HUES6 (cell line): ENCODE results near the gene ADGRV1.

ENCODE experiments used
- H3K27ac ChIP-seq: 2 replicates; pipeline ENCODE4 v1.7.0; 2013; ENCODE audit warnings: low read depth, mild to moderate bottlenecking, low read length, inconsistent platforms
- H3K27me3 ChIP-seq: 2 replicates; pipeline ENCODE4 v1.6.1; 2013; ENCODE audit warnings: low read length; ENCODE audit not compliant: control insufficient read depth, insufficient read depth
- H3K36me3 ChIP-seq: 2 replicates; pipeline ENCODE4 v1.6.1; 2013; ENCODE audit warnings: low read length; ENCODE audit not compliant: control insufficient read depth, insufficient read depth
- H3K4me1 ChIP-seq: 2 replicates; pipeline ENCODE4 v1.6.1; 2013; ENCODE audit warnings: low read length; ENCODE audit not compliant: control insufficient read depth, insufficient read depth
- H3K4me3 ChIP-seq: 2 replicates; pipeline ENCODE4 v1.5.1; 2013; ENCODE audit warnings: low read depth, low read length
- H3K9ac ChIP-seq: one replicate; pipeline ENCODE4 v1.6.1; 2013; ENCODE audit warnings: mild to moderate bottlenecking, low read length
- H3K9me3 ChIP-seq: 2 replicates; pipeline ENCODE4 v1.6.1; 2013; ENCODE audit warnings: low read depth, low read length; ENCODE audit not compliant: control insufficient read depth, insufficient read depth

Gene ADGRV1

DNA sequence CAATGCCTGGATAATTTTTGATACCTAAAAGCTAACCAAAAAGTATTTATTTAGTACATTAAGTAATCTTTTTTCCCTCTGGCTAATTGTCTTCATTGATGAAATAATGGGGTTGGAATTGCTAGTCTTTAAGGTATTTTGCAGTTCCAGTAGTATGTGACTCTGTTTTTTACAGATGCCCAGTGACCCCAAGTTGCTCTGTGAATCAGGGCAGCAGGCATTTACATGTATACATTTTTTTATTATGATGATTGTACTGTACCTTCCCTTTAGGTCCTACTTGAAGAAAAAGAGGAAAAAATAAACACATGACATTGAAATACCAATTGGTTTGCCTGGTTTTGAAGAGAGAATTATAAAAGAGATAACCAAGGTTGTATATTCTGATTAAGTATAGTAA lies 385.5 kb downstream of the ADGRV1 start:
- no peak overlapping the region for H3K27ac ChIP-seq
- peaks cover 19% of the 10 kb centered on the region for H3K4me1 ChIP-seq
- H3K36me3 ChIP-seq = no peaks in the 10 kb centered on the region
- no peaks in the 10 kb centered on the region for H3K9me3 ChIP-seq
- no peak overlapping the region for H3K4me3 ChIP-seq
- no peaks in the 10 kb centered on the region for H3K27me3 ChIP-seq
- no peak overlapping the region for H3K9ac ChIP-seq

GRCh38 chr5:90947667-90948066 lies 389.1 kb downstream of the ADGRV1 start:
- H3K27me3 ChIP-seq = no peaks in the 10 kb centered on the region
- no peaks in the 10 kb centered on the region for H3K36me3 ChIP-seq
- no peak overlapping the region for H3K27ac ChIP-seq
- H3K9ac ChIP-seq = no peak overlapping the region
- H3K9me3 ChIP-seq = no peaks in the 10 kb centered on the region
- H3K4me3 ChIP-seq = no peak overlapping the region
- H3K4me1 ChIP-seq = no peaks in the 10 kb centered on the region

GRCh38 chr5:90948969-90949368 lies 390.4 kb downstream of the ADGRV1 start:
- H3K27me3 ChIP-seq = no peaks in the 10 kb centered on the region
- H3K27ac ChIP-seq = no peak overlapping the region
- H3K9ac ChIP-seq = no peak overlapping the region
- H3K36me3 ChIP-seq = no peaks in the 10 kb centered on the region
- H3K4me1 ChIP-seq = no peaks in the 10 kb centered on the region
- H3K9me3 ChIP-seq = no peaks in the 10 kb centered on the region
- H3K4me3 ChIP-seq = no peak overlapping the region

DNA sequence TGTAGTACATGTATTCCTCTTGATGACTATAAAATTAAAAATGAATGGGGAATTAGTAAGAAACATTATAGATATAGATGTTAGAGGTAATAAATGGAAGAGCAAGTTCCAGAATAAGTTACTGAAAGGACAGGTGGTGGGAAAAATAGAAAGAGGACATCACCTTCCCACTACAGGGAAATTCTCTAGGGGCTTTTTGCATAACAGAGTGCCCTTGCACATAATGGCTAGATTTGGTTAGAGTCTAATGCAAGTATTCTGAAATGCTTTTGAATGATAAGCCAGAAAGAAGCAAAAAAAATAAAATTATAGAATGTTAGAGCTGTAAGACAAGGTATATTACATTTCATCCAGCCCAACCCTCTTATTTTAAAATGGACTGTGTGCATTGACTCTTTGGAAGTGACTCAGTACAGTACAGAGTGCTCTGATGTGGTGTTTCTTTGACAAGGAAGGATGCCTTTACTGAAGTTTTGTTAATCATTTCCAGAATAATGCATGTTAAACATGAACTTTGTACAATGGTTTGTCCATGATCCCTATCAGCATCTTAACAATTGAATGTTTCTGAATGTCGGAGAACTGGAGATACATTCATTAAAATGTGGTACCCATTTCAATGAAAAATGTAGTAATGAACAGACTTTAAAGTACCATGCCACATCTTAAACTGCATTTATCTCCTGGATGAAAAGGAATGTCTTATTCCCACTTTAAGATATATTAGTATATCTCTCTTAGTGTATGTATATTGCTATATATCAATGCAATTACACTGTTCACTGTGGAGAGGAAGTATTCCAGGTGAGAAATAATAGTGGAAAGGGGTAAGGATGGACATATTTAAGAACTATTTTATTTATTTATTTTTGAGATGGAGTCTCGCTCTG lies 391.1 kb downstream of the ADGRV1 start:
- Histone ChIP-seq H3K27ac (no peak overlapping the region), H3K36me3 (no peaks in the 10 kb centered on the region), H3K9me3 (no peaks in the 10 kb centered on the region), H3K27me3 (no peaks in the 10 kb centered on the region), H3K4me1 (no peaks in the 10 kb centered on the region), H3K4me3 (no peak overlapping the region), H3K9ac (no peak overlapping the region)

GRCh38 chr5:90955001-90955635 lies 396.5 kb downstream of the ADGRV1 start:
- Histone ChIP-seq H3K4me3 (no peak overlapping the region), H3K27me3 (no peaks in the 10 kb centered on the region), H3K4me1 (no peaks in the 10 kb centered on the region), H3K9me3 (peaks cover 2% of the 10 kb centered on the region; the same call in 1 of the 2 replicates), H3K27ac (no peak overlapping the region), H3K9ac (no peak overlapping the region), H3K36me3 (no peaks in the 10 kb centered on the region)

DNA sequence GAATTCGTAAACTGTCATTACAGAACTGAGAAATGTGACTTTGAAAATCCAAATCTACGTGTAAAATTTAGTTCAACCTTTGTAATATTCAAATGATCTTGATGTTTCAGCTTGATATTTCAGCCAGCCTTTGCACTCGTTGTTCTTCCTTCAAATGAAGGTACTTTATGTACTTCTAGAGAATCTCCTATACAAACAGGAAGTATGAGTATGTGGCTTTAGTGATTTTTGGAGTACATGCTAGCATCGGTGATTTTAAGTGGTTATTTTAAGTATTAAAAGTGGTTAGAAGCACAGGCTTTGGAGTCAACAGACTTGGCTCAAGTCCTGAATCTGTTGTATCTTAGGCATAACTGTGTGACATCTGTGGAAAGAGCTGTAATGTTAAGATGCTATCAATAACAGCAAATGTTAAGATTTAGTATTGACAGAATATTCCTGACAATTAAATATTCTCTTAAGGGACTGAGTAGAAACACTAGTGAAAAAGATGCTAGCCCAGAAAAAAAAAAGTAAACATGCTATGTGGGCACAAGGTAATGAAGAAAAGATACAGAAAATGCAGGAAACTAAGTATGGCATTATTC lies 398.0 kb downstream of the ADGRV1 start:
- Histone ChIP-seq H3K36me3 (no peaks in the 10 kb centered on the region), H3K4me3 (no peak overlapping the region), H3K27me3 (no peaks in the 10 kb centered on the region), H3K9me3 (peaks cover 2% of the 10 kb centered on the region; the same call in 1 of the 2 replicates), H3K4me1 (no peaks in the 10 kb centered on the region; the same call in 1 of the 2 replicates), H3K9ac (no peak overlapping the region), H3K27ac (no peak overlapping the region)

DNA sequence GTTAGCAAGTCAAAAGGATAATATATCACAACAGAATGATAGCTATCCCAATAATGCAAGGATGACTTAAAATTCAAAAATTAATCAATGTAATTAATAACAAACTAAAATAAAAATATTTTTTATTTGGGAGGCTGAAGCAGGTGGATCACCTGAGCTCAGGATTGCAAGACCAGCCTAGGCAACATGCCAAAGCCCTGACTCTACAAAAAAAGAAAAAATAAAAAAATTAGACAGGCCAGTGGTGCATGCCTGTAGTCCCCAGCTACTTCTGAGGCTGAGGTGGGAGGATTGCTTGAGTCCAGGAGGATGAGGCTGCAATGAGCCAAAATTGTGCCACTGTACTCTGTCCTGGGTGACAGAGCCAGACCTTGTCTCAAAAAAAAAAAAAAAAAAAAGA lies 399.3 kb downstream of the ADGRV1 start:
- H3K27me3 ChIP-seq = no peaks in the 10 kb centered on the region
- H3K27ac ChIP-seq = no peak overlapping the region
- H3K9ac ChIP-seq = no peak overlapping the region

GRCh38 chr5:90959262-90959661 lies 400.7 kb downstream of the ADGRV1 start:
- no peaks in the 10 kb centered on the region; the same call in 1 of the 2 replicates for H3K4me1 ChIP-seq
- H3K9ac ChIP-seq = no peak overlapping the region
- H3K27me3 ChIP-seq = no peaks in the 10 kb centered on the region
- no peak overlapping the region for H3K4me3 ChIP-seq
- H3K36me3 ChIP-seq = no peaks in the 10 kb centered on the region
- peaks cover 2% of the 10 kb centered on the region; the same call in 1 of the 2 replicates for H3K9me3 ChIP-seq
- H3K27ac ChIP-seq = no peak overlapping the region

More for the DNA sequence above, 399.3 kb downstream of the ADGRV1 start:
- Histone ChIP-seq H3K4me3 (no peak overlapping the region), H3K36me3 (no peaks in the 10 kb centered on the region), H3K4me1 (no peaks in the 10 kb centered on the region; the same call in 1 of the 2 replicates), H3K9me3 (peaks cover 2% of the 10 kb centered on the region; the same call in 1 of the 2 replicates)

GRCh38 chr5:90962481-90962880 lies 403.9 kb downstream of the ADGRV1 start:
- Histone ChIP-seq H3K4me3 (no peak overlapping the region), H3K36me3 (no peaks in the 10 kb centered on the region), H3K9ac (no peak overlapping the region), H3K9me3 (no peaks in the 10 kb centered on the region), H3K27me3 (no peaks in the 10 kb centered on the region), H3K27ac (no peak overlapping the region; the same call in 1 of the 2 replicates), H3K4me1 (no peaks in the 10 kb centered on the region; the same call in 1 of the 2 replicates)

GRCh38 chr5:90965110-90965685 lies 406.6 kb downstream of the ADGRV1 start:
- H3K4me1 ChIP-seq = no peaks in the 10 kb centered on the region; the same call in 1 of the 2 replicates
- H3K9me3 ChIP-seq = peaks cover 18% of the 10 kb centered on the region

More at GRCh38 chr5:90965110-90965685, 406.6 kb downstream of the ADGRV1 start:
- no peak overlapping the region for H3K4me3 ChIP-seq
- peaks cover 20% of the 10 kb centered on the region for H3K36me3 ChIP-seq
- H3K9ac ChIP-seq = no peak overlapping the region
- H3K27me3 ChIP-seq = no peaks in the 10 kb centered on the region
- no peak overlapping the region for H3K27ac ChIP-seq
